ENCODE results near the gene NOLC1.

NOLC1 gene

DNA sequence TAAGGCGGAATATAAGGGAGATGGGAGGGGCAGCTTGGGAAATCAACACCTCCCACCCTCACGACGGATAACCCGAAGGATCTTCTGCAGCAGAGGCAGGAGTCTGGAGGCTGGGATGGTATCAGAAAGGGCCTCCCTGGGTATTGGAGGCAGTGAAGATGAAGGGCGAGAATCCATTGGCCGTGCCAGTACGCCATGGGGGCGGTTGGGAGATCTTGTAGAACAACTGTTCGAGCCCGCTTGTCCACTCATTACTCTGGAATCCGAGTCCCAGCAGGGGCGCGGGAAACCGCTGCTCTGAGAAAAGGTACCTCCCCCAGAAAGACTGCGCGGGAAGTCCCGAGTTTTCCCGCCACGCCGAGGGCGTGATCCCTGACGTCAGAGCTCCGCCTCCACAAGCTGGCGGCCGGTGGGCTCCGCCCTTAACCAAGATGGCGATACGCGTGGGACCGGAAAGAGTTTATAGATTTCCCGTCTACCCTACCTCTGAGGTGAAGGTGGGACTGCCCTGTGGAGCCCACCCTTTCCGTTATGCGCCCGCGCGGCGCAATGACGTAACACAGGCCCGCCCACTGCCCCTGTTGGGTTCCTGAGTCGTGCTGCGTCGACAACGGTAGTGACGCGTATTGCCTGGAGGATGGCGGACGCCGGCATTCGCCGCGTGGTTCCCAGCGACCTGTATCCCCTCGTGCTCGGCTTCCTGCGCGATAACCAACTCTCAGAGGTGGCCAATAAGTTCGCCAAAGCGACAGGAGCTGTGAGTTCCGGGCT is at the start of gene NOLC1:
TSS of gene NOLC1 (plus strand) at position 616 of the 771 bp plus-strand sequence. CDS start at position 638, 22 bp downstream.
- DNase-seq: peak; percentile 96

DNA sequence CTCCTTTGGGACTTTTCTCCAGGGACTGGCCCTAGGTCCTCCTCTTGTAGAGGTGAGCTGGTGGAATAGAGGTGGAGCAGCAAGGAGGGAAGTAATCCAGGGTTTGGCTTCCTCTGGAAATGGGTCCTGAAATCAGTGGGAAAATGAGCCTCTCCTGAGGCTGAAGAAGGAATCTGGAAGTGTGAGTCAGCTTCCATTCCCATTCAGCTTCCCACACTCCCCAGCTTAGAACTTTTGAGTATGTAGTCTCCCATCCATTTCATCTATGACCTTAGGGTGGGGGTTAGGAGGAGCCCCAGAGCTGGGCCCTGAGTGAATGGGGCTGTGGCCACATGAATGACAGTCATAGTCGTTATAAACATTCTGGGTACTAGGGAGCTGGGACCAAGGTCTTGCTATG is 49.8 kb upstream of the NOLC1 start:
- no peak for DNase-seq

DNA sequence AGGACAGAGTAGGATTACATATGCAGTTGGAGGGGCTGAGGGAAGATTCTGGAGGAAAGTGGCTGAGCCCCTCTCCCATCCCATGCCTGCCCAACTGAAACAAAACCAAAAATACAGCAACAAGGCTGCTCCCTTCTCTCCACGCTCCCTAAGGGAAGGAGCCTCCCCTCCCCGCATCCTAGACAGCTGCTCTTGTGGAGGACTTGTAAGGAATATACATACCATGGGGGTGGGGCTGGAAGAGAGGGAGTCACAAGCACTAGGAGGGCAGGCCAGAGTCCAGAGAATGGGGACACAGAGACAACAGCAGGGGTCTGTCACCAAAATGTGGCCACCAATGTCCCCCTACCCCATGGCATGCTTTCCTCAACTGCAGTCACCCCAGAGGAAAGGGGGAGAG is 45.2 kb upstream of the NOLC1 start:
- DNase-seq: no peak

DNA sequence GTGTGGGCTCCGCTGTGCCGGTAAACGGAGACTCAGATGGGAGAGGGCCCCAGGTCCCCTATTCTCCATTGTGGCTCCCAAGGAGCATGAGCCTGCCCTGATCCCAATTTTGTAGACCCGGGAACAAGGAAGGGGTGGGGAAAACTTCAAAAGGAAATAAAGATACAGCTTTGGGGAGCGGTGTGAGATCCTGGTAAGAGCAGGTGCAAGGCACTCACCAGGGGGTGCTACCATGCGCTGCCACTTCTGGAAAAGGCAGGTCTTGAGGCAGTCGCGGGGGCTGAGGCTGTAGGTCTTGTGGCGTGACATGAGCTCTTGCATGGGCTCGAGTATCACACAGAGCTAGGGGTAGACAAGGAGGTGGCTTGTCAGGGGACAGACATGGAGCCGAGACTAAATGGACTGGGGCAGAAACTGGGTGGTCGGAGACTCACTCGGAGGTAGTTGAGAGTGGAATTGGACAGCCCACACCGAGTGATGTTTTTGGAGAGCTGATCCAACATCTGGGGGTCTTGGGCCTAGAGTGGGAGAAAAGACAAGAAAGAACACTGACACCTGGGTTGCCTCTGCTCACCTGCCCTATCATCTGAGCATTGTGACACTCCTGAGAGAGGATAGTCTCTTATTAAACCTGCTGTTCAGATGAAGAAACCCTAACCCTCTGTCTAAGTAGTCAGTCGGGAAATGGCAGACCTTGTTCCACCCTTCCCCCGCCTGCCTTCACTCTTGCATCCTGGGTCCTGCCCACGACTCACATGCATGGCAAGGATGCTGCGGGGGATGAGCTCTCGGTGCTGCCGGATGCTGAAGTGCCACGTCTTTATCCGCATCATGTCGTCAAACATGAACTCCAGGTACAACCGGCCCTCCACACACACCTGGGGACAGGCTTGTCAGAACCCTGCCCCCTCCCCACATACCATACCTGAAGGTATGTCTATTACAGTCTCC is 42.7 kb upstream of the NOLC1 start:
- DNase-seq: no peak

DNA sequence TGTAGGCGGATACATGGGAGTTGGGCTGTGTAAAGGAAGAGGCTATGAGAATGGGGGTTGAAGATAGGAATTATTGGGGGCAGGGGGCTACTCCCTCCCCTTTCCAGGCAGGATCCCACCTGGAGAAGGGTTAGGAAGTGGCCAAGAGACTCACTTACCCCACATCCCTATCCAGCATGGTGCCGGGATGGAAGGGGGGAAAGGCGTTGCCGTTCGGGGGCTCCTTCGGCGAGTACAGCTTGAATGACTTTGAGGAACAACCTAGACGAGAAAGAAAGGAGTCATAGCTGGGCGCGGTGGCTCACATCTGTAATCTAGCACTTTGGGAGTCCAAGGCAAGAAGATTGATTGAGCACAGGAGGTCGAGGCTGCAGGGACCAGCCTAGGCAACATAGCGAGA is 40.9 kb upstream of the NOLC1 start:
- no peak for DNase-seq

DNA sequence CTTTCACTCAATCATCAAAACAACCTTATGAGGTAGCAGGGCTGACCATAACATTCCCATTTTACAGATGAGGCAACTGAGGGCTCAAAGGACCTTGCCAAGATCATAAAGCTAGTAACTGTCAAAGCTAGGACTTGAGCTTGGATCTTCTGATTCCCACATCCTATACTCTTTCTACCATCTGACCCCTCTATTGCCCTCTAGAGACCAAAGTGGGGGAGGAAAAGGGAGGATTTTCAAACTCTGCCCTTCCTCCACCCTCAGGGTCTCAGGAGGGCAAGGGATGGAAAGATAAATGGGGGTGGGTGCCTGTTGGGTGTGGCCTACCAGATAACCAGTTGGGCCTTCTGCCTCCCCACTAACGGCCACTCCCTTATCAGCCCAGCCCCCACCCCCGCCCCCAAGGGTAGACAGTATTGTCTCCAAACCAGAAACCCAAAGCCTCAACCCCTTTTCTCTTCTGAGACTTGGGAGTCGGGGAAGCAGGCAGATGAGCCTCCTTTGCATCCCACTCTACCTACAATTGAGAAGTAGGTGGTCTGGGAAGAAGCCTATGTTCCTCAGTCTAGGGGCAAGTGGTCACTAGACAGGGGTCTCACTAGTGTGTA is 39.9 kb upstream of the NOLC1 start:
- no peak for DNase-seq

DNA sequence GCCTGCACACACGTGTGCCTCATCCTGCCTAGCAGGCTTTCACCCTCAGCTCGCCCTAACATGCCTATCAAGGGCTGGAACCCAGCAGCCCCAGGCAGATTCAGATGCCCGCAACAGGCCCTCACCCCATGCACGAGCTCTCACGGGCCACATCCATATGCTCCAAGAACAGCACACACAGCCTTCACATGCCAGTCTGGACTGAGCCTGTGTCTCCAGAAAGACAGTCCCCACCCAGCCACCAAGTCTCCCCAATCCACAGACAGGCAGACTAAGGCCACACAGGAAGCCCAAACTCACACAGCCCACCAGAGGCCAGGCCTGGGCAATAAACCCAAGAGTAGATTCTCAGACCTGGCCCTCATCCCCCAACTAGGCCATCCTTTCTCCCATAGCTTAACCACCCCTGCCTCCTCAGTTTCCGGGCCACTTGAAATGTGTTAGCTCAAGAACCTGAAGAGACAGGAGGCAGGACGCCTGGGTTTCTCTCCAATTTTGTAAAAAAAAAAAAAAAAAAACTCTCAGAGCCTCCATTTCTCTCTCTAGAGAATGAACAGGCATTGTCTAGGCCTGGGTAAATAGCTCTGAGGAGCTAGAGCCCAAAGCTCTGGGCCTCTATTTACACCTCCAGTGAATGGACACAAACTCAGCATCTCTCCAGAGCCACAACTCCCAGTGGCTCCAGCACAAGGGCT is 38.8 kb upstream of the NOLC1 start:
- DNase-seq: no peak

DNA sequence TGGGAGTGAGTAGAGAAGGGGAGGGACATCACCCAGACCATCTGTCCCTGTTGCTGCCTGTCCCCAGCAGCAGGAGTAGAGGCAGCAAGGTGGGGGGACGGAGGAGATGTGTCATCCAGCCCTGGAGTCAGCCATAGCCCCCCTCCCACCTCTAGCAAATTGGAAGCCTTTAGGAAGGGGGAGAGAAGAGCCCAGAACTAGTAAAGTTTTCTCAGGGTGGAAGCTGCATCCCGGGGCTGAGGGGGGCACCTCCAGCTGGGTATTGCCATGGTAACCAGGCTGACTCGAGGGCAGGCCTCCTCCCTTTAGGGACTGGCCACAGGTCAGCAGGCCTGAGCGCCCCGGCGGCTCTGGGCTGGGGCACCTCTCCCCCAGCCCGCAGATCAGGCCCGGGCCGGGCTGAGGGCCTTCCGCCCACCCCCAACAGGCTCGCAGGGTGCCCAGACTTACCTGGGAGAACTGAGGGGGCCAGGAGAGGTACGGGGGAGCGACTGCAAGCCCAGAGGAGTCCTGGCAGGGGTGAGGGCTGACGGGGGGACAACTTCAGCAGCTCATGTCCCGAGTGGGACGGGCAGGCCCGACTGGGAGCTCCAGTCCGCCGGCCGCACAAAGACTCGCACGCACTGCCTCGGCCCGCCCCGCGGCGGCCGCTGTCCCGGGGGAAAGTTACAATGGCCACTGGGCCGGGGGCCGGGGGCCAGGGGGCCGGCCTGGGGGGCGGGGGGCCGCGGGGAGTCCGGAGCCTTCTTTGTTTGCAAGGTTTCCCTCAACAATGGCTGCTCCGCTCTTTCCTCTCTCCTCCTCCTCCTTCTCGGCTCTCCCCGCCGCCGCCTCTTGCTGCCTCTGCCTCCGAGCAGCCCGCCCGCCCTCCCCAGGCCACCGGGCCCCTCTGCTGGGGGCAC is 38.0 kb upstream of the NOLC1 start:
- no peak for DNase-seq

DNA sequence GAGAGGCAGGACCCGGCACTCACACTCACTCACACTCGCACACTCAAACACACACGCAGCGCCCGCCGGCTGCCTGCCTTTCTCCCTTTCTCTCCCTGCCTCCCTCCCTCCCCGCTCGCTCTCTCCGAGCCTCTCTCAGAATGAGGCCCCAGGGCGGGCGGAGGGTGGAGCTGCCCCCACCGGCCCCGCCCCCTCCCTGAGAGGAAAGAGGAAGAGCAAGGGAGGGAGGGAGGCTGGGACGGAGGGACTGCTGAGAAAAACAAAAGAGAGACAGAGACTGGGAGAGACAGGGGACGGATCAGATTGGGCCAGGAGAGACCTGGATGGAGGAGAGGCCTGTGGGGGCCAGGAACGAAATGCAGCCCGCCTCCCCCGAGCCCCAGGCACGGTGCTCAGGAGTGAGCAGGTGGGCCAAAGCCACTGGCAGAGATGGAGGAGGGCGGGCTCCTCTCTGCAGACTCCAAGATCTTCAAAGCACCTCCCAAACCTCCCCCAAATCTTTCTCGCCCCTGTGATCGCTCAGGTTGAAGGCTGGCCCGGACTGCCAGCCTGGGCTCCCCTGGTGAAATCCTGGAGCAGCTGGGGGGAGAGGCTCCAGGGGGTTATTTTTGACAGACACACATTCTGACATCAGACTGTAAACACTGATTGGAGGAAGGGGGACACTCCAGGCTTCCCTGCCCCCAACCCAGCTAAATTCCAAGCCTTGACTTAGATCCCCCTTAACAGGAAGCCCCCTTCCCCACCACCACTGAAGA is 37.1 kb upstream of the NOLC1 start:
- peak; percentile 88 for DNase-seq

DNA sequence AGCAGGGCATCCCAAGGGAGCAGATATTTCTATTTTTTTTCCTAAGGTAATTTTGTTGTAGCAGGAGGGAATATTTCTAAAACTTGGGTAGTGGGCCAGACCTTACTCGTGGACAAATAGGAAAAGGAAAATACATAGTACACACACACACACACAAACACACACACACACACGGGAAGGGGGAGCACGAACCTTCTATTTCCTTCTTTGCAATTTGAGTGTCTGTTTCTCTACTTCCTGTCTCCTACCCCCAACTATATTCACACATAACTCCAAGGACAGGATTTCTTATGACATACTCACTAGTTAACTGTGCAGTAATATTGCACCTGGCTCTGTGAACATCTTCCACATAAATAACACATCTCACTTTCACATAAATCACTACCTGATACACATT is 36.4 kb upstream of the NOLC1 start:
- no peak for DNase-seq

DNA sequence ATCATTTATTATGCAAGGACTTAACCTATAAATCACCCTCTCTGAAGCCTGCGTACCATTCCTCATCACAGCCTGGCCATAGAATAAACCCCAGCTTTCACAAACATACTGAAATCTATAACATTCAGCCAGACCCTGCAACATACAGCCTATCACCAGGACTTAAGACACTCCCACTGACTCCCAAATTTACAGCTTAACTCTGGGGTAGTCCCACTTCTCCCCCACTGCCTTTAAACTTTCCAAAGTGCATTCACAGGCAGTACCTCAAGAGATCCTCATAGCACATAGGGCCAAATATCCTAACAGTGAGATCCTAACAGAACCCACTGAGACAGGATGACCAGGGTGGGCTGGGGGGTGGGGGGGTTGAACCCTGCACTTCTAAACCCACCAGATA is 35.5 kb upstream of the NOLC1 start:
- DNase-seq: no peak

DNA sequence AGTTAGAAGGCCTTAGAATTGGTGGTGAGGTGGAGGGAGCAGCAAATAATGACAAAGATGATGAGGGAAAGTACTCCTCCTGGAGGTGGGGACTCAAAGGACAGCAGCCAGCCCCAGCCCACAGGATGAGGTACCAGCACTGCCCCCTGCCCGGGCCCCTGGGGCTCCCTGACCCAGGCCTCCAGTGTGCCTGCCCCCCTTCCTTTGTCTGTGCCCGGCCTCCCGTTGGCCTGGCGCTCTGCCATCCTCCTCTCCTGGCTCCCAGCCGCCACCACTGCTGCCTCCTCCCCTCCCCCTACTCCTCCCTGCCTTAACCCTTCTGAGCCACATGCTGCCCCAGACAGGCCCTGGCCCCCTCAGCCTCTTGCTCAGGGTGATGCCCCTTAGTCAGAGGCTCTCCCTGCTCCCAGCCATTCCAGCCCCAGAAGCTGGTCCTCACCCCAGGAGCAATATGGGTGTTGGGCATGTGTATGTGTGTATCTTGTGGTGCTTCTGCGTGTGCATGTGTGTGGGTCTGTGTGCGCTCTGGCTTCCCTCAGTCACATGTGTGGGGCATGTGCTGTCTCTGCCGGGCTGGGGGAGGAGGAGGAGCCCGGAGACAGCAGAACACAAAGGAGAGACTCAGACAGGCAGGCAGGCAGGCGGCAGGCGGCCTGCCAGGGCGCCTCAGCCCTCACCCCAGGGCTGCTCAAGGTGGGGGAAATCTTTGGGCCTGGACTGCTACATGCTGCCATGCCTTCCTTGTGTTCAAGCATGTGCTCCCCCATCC is 34.6 kb upstream of the NOLC1 start:
- peak; percentile 22 for DNase-seq

DNA sequence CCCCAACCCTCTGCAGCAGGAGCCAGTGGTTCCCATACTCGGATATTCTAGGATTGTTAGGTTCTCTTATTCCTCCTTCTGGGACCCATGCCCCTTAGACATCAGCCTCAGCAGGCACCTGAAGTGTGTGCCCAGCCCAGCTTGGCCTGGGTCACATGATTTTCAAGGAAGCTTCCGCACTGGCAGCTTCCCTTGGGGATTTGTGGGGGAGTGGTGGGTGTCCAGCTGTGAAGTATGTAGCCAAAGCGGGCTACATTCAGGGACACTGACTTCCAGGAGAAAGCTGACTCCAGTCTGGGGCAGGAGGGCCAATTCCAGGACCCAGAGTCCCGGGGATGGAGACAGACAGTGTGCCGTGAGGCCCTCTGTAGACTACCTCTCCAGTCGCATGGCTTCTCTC is 33.3 kb upstream of the NOLC1 start:
- DNase-seq: peak; percentile 32

DNA sequence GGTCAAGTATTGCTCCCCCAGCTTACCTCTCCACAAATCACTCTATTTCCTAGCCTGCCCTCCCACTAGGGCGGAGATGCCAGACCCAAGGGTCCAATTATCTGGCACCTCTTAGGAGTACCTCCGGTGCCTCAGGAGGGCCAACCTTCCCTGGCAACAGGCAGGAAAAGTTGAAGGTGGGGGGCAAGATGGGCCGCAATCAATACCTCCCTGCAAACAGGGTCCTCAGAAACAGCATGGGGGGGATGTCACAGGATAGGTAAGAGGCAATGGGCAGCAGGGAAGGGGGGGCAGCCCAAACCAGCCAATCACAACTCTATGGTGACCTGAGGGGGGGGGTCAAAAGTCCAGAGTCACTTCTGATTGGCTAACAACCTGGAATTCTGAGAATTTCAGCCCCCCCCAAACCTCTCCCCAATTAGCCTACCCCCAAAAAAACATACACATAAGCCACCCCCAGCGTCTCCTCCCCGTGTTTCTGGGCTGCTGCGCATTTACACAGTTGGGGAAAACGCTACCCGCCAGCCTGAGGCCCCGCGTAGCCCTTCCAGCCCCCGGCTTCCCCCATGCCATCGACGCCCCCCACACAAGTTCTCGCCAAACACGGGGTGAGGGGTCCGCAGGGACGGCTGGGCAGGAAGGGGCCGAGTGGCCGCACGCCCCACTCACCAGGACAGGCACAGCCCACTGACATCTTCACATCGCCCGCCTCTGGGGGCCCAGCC is 32.6 kb upstream of the NOLC1 start:
- peak; percentile 35 for DNase-seq

DNA sequence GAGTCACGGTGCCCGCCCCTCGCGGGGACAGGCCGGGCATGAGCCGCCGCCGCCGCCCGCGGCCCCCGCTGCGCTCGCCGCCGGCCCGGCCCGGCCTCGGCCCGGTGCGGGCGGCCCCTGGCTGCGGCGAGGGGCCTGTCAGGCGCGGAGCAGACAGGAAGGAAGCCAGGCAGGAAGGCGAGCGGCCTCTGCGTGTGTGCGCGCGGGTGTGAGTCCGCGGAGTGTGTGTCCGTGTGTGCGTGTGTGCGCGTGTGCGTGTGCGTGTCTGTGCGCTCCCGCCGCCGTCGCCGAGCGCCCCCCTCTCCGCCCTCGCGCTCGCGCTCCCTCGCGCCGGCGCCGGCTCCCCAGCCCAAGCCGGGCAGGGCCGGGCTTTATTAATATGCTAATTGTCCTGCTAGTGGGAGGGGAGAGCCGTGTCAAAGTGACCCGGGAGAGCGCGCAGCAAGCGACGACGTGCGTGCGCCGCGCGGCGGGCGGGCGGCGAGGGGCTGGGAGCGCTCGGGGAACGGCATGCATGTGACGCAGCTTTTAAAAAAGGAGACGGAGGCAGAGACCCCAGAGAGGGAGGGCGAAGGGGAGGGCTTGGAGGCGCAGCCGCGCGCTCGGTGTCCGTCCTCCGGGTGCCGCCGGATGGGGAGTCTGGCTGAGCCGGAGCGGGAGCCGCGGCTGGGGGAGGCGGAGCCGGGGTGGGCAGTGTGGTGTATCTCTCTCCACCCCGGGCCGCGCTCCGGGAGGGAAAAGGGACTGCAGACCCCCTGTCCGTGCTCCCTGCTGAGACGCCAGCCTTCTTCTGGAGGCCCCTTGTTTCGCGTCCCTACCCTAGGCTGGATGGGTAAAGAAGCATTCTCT is 31.8 kb upstream of the NOLC1 start, which contains the start of gene LDB1:
TSS of gene LDB1 (minus strand) at position 227 of the 849 bp plus-strand sequence. CDS start 258 bp downstream, outside the sequence.
- peak; percentile 71 for DNase-seq

DNA sequence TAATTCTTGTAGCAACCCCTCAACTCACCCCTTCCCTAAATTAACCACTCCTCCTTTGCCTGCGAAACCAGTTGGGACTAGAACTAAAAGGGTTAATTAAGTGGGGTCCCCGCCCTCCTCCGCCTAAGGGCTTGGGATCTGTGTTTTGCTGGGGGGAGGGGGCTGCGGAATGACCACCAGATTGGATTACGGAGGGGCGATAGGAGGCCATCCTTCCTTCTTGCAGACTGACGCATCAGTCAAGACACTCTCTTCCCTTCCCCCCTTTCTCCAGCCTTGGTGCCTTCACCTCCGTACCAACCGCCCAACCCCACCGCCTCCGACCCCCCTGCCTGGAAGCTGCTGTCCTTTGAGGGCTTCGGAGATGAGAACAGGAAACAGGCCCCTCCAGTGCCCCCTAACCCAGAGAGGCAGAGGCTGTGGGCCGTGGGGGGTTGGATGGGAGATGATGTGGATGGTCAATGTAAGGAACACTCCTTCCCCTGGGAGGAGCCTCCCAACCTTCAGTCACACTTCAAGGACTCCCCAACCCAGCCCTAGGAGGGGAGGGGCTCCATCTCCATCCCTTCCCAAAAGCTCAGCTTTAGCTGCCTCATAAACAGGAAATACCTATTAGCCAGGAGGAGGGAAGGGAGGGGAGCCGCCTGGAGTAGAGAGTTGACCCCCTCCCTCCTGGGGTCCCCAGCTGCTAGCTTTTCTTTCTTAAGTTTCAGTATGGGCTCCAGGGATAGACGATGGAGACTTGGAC is 31.0 kb upstream of the NOLC1 start:
- DNase-seq: no peak

DNA sequence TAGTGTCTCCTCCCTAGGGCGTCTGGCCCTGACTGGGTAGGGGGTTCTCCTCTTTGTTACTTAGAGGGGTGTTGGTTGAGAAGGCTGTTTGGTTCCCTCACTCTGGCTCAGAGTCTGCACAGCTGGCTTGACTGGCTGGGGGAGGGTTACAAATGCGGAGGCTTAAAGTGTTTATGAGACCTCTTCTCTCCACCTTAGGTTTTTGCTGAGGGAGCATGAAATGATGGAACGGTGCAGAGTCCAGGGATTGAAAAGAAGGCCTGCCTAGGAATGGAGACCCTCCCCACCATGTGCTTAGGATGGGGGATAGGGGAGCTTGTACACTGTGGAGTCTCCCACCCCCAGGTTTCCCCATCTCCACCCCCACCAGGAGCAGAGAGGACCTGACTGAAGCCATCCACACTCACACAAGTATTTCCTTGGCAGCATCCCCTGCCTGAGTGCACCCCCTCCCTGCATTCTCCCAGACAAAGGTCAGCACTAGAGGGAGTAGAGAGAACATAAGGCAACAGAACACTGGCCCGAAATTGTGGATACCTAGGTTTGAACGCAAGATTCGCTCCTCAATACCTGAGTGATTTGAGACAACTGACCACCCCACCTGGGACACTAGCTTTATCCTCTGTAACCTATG is 30.3 kb upstream of the NOLC1 start:
- no peak for DNase-seq
